IPS-18a (cell line): ENCODE results near the gene ZNF532.
"Not testable (repeated sequence)": the region's sequence is repeated elsewhere in the genome, so short reads cannot be mapped to it uniquely, and the experiment has no call there.

Experiments
- H3K27ac ChIP-seq: one replicate; pipeline ENCODE4 v1.5.1; 2013; ENCODE audit warnings: low read length
- H3K27me3 ChIP-seq: one replicate; pipeline ENCODE4 v1.6.1; 2013; ENCODE audit warnings: mild to moderate bottlenecking, low read length; ENCODE audit not compliant: control insufficient read depth, insufficient read depth
- H3K36me3 ChIP-seq: one replicate; pipeline ENCODE4 v1.6.1; 2013; ENCODE audit warnings: low read depth, low read length; ENCODE audit not compliant: control insufficient read depth
- H3K4me1 ChIP-seq: one replicate; pipeline ENCODE4 v1.6.1; 2013; ENCODE audit warnings: low read depth, low read length; ENCODE audit not compliant: control insufficient read depth
- H3K4me3 ChIP-seq: one replicate; pipeline ENCODE4 v1.5.1; 2013; ENCODE audit warnings: low read length
- H3K9ac ChIP-seq: one replicate; pipeline ENCODE4 v1.6.1; 2013; ENCODE audit warnings: mild to moderate bottlenecking, low read length, moderate library complexity
- H3K9me3 ChIP-seq: one replicate; pipeline ENCODE4 v1.6.1; 2013; ENCODE audit warnings: low read depth, low read length; ENCODE audit not compliant: control insufficient read depth

The ZNF532 gene

DNA sequence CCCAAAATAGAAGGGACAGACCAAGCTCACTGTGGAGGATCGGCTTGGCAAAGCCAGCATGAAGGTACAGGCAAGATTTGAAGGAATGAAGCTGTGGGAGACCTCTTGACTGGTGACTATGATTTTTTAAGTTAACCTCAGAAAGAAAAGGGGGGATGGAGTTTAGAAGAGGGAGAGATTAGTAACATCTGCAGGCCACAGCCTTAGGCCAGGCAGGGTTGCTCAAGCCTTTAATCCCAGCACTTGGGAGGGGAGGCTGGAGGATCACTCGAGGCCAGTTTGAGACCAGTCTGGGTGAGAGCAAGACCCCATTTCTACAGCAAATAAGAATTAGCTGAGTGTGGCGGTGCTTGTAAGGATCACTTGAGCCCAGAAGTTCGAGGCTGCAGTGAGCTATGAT, 46.6 kb downstream of the ZNF532 start:
- Histone ChIP-seq H3K27ac (no peak overlapping the region), H3K4me3 (peak overlapping the region; percentile 20), H3K36me3 (peaks cover 27% of the 10 kb centered on the region), H3K9ac (no peak overlapping the region), H3K4me1 (peaks cover 59% of the 10 kb centered on the region), H3K27me3 (no peaks in the 10 kb centered on the region), H3K9me3 (no peaks in the 10 kb centered on the region)

- no peak overlapping the region for H3K9ac ChIP-seq
- peaks cover 64% of the 10 kb centered on the region for H3K4me1 ChIP-seq
These were observed 47.1 kb downstream of the ZNF532 start for GRCh38 chr18:58911766-58912165.

DNA sequence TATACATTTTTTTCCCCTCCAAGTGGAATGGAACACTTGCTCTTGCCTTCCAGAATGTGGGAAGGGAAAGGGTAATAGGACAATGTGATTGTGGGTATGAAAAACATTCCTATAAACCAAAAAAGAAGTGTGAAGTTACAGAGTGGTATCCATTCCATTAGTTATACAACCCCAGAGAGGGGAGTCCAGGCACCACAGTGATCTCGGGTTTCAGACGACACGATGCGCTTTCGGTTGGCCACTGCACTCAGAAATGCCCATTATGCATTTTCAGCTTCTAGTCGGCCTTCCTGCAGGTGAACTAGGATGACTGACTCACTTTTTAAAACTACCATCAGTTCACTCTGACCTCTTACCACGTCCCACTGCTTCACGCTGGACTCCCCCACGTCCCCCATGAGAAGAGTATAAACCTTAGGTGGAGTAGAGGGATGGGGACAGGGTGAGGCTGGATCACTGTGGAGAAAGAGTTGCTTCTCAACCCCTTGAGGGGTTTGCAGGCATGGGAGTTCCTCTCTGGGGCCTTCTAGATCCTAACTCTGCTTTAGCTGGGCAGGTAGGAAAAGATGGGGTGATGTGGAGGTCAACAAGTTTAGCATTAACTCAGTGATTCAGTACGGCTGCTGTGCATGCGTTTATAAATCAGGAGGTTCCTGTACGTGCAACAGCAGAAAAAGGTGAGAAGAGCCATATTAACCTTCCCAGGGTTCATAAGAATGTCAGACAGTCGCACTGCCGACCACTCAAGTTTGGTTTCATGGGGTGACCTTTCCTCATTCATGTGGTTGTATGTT, 50.5 kb downstream of the ZNF532 start:
- Histone ChIP-seq H3K9ac (no peak overlapping the region), H3K27ac (no peak overlapping the region), H3K9me3 (no peaks in the 10 kb centered on the region), H3K4me1 (peaks cover 46% of the 10 kb centered on the region), H3K4me3 (no peak overlapping the region), H3K36me3 (peaks cover 46% of the 10 kb centered on the region), H3K27me3 (no peaks in the 10 kb centered on the region)

More at GRCh38 chr18:58911766-58912165, 47.1 kb downstream of the ZNF532 start:
- Histone ChIP-seq H3K27me3 (no peaks in the 10 kb centered on the region), H3K36me3 (peaks cover 28% of the 10 kb centered on the region), H3K4me3 (peak overlapping the region; percentile 20), H3K27ac (peak overlapping the region; percentile 15), H3K9me3 (no peaks in the 10 kb centered on the region)

DNA sequence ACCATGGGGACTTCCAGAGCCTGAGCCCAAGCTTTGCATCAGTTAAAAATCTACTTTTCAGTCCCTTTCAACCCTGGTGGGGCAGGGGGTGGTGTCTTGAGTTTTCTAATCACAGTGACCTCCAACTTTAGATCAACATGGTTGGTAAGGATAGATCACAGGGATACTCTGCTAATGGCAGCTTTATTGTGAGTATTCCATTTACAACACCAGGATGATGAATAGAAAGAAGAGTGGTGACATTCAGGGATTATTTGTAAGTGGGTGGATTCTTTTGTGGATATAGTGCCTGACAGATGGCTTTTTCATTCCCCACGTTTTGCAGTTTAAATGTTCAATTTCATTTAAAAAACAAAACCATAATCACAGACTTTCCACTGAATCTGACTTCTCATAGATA, 51.3 kb downstream of the ZNF532 start:
- no peaks in the 10 kb centered on the region for H3K27me3 ChIP-seq
- no peak overlapping the region for H3K27ac ChIP-seq
- no peak overlapping the region for H3K4me3 ChIP-seq
- peaks cover 52% of the 10 kb centered on the region for H3K36me3 ChIP-seq
- no peak overlapping the region for H3K9ac ChIP-seq
- no peaks in the 10 kb centered on the region for H3K9me3 ChIP-seq
- peaks cover 40% of the 10 kb centered on the region for H3K4me1 ChIP-seq

DNA sequence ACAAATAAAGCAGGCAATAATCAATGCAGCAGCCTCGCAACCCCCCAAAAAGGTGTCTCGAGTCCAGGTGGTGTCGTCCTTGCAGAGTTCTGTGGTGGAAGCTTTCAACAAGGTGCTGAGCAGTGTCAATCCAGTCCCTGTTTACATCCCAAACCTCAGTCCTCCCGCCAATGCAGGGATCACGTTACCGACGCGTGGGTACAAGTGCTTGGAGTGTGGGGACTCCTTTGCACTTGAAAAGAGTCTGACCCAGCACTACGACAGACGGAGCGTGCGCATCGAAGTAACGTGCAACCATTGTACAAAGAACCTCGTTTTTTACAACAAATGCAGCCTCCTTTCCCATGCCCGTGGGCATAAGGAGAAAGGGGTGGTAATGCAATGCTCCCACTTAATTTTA, 55.3 kb downstream of the ZNF532 start:
- not testable (repeated sequence) for H3K27ac ChIP-seq, H3K9me3 ChIP-seq, H3K27me3 ChIP-seq, H3K4me3 ChIP-seq, H3K9ac ChIP-seq
- Histone ChIP-seq H3K4me1 (peaks cover 16% of the 10 kb centered on the region), H3K36me3 (peaks cover 80% of the 10 kb centered on the region)

DNA sequence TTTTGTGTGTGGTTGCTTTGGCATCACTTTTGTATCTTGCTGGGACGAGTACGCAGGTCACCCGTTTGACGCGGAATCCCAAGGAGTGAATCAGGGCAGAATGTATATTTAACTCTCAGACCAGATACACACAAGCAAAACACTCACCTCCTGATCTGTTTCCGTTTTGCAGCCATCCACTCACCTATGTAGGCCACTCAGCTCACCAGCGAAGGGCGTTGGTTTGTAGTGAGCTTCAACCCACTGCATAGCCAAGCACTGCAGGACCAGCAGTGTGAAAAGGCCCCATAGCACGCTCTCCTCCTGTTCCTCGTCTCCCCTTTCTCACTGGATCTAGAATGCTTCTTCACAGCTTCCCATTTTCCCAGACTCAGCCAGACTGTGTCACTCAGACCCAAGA, 58.3 kb downstream of the ZNF532 start:
- H3K27me3 ChIP-seq: no peaks in the 10 kb centered on the region
- H3K27ac ChIP-seq: no peak overlapping the region
- H3K4me1 ChIP-seq: peaks cover 15% of the 10 kb centered on the region
- no peaks in the 10 kb centered on the region for H3K9me3 ChIP-seq
- H3K36me3 ChIP-seq: peaks cover 58% of the 10 kb centered on the region
- H3K9ac ChIP-seq: no peak overlapping the region
- H3K4me3 ChIP-seq: no peak overlapping the region

DNA sequence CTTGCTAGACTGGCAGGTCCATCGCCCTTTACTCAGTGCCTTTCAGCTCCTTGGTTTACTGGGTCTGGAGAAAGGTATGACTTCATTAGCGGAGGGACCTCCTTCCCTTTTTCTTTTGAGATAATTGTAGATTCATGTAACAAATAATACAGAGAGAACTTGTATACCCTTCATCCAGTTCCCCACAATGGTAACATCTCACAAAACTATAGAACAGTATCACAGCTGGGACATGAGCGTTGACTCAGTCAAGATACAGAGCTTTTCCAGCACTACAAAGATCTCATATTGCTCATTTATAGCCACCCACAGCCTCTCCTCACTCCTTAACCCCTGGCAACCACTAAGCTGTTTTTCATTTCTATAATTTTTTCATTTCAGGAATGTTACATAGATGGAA, 59.8 kb downstream of the ZNF532 start:
- Histone ChIP-seq H3K9ac (no peak overlapping the region), H3K4me1 (peaks cover 29% of the 10 kb centered on the region), H3K27ac (no peak overlapping the region), H3K36me3 (peaks cover 45% of the 10 kb centered on the region), H3K4me3 (no peak overlapping the region), H3K27me3 (no peaks in the 10 kb centered on the region), H3K9me3 (no peaks in the 10 kb centered on the region)

- H3K27ac ChIP-seq: no peak overlapping the region
- no peak overlapping the region for H3K4me3 ChIP-seq
- H3K9me3 ChIP-seq: no peaks in the 10 kb centered on the region
- H3K9ac ChIP-seq: no peak overlapping the region
- peaks cover 31% of the 10 kb centered on the region for H3K36me3 ChIP-seq
- no peaks in the 10 kb centered on the region for H3K27me3 ChIP-seq
- H3K4me1 ChIP-seq: peaks cover 31% of the 10 kb centered on the region
These were observed 63.0 kb downstream of the ZNF532 start for GRCh38 chr18:58927659-58928058.

GRCh38 chr18:58928386-58928785, 63.7 kb downstream of the ZNF532 start:
- no peak overlapping the region for H3K9ac ChIP-seq
- H3K27me3 ChIP-seq: no peaks in the 10 kb centered on the region

DNA sequence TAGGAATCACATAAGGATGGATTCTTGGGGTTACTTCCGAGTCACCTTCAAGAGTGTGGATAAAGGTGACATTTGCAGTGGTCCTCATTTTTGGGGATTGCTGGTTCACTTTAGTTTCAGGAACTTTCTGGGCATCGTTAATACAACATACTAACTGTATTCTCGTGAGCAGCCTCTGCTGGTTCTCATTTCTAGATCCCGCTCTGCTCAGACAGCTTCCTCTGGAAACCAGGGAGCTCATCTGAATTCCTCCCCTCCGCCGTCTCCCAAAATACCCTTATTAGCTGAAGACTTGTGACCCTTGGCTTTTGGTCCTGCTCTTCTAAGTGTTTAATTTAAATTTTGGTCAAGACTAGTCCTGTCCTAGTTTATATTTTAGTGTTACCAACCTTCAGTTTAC, 64.5 kb downstream of the ZNF532 start:
- Histone ChIP-seq H3K9ac (no peak overlapping the region), H3K4me1 (peaks cover 31% of the 10 kb centered on the region), H3K9me3 (no peaks in the 10 kb centered on the region), H3K27ac (no peak overlapping the region), H3K36me3 (peaks cover 22% of the 10 kb centered on the region), H3K4me3 (no peak overlapping the region), H3K27me3 (no peaks in the 10 kb centered on the region)

More at GRCh38 chr18:58928386-58928785, 63.7 kb downstream of the ZNF532 start:
- peaks cover 31% of the 10 kb centered on the region for H3K4me1 ChIP-seq
- no peaks in the 10 kb centered on the region for H3K9me3 ChIP-seq
- H3K27ac ChIP-seq: no peak overlapping the region
- H3K36me3 ChIP-seq: peaks cover 23% of the 10 kb centered on the region
- no peak overlapping the region for H3K4me3 ChIP-seq

DNA sequence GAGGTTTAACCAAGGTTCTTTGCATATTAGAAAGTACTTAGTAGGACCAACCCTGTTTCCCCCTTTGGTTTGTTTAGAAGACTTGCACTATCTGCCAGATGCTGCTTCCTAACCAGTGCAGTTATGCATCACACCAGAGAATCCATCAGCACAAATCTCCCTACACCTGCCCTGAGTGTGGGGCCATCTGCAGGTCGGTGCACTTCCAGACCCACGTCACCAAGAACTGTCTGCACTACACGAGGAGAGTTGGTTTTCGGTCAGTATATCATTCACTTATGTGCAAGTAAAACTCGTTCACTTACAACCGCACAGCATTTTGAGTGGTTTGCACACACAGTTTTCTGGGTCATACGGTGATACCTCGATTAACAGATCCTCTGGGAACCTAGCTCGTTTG, 69.7 kb downstream of the ZNF532 start:
- Histone ChIP-seq H3K27me3 (no peaks in the 10 kb centered on the region), H3K27ac (no peak overlapping the region), H3K9ac (no peak overlapping the region), H3K9me3 (no peaks in the 10 kb centered on the region), H3K4me3 (no peak overlapping the region), H3K36me3 (peaks cover 58% of the 10 kb centered on the region), H3K4me1 (peaks cover 3% of the 10 kb centered on the region)

DNA sequence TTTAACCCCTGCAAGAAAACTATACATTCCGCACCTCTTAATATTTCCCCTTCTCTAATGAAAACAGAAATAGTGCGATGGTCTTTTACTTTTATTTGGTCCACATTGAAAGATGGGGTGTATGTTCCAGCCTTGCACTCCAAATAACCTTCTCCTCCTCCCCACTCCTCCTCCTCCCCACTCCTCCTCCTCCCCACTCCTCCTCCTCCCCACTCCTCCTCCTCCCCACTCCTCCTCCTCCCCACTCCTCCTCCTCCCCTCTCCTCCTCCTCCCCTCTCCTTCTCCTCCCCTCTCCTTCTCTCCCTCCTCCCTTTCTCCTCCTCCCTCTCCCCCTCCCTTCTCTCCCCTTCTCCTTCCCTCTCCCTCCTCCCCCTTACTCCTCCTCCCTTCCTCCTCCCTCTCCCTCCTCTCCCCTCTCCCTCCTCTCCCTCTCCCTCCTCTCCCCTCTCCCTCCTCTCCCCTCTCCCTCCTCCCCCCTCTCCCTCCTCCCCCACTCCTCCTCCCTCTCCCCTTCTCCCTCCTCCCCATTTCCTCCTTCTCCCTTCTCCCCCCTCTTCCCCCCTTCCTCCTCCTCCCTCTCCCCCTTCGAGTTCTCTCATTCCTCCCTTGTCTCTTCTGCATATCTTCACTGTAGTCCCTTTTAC, 70.4 kb downstream of the ZNF532 start:
- Histone ChIP-seq H3K36me3 (peaks cover 58% of the 10 kb centered on the region), H3K27me3 (no peaks in the 10 kb centered on the region), H3K9me3 (no peaks in the 10 kb centered on the region), H3K4me1 (no peaks in the 10 kb centered on the region), H3K27ac (no peak overlapping the region), H3K4me3 (no peak overlapping the region), H3K9ac (no peak overlapping the region)
